Measurements from ENCODE around the gene CDC42EP4. TPM values are rescaled to one million over a fixed set of nuclear protein-coding genes. Genes with fewer than 3 reads are reported as not detected.

The CDC42EP4 gene
- total RNA-seq, 1 donor from 2014 or later = 115 TPM

GRCh38 chr17:73279704-73280103 is 32.1 kb downstream of the CDC42EP4 start:
- TF ChIP-seq CTCF (conservative IDR thresholded peaks at IDR 0.05; ENCODE audit: low read depth, low read length) = no peak
- DNase-seq (ENCODE audit: low read depth) = no peak
- no peak overlapping the region for H3K4me3 ChIP-seq (ENCODE audit: low read depth, low read length)

- H3K4me3 ChIP-seq (ENCODE audit: low read depth, low read length) = no peak overlapping the region
- no peak for TF ChIP-seq CTCF (conservative IDR thresholded peaks at IDR 0.05; ENCODE audit: low read depth, low read length)
- DNase-seq (ENCODE audit: low read depth) = no peak
These were observed 33.0 kb downstream of the CDC42EP4 start for GRCh38 chr17:73278465-73279453.

GRCh38 chr17:73278049-73278464 is 33.7 kb downstream of the CDC42EP4 start:
- TF ChIP-seq CTCF (conservative IDR thresholded peaks at IDR 0.05; ENCODE audit: low read depth, low read length) = no peak
- DNase-seq (ENCODE audit: low read depth) = no peak
- H3K4me3 ChIP-seq (ENCODE audit: low read depth, low read length) = no peak overlapping the region

- TF ChIP-seq CTCF (conservative IDR thresholded peaks at IDR 0.05; ENCODE audit: low read depth, low read length) = no peak
- no peak for DNase-seq (ENCODE audit: low read depth)
- H3K4me3 ChIP-seq (ENCODE audit: low read depth, low read length) = no peak overlapping the region
These were observed 37.3 kb downstream of the CDC42EP4 start for GRCh38 chr17:73274490-73274889.

- DNase-seq (ENCODE audit: low read depth) = no peak
- H3K4me3 ChIP-seq (ENCODE audit: low read depth, low read length) = no peak overlapping the region
- no peak for TF ChIP-seq CTCF (conservative IDR thresholded peaks at IDR 0.05; ENCODE audit: low read depth, low read length)
These were observed 38.9 kb downstream of the CDC42EP4 start for GRCh38 chr17:73272906-73273218.

- no peak for DNase-seq (ENCODE audit: low read depth)
- no peak overlapping the region for H3K4me3 ChIP-seq (ENCODE audit: low read depth, low read length)
- TF ChIP-seq CTCF (conservative IDR thresholded peaks at IDR 0.05; ENCODE audit: low read depth, low read length) = no peak
These were observed 40.7 kb downstream of the CDC42EP4 start for GRCh38 chr17:73271072-73271471.

- TF ChIP-seq CTCF (conservative IDR thresholded peaks at IDR 0.05; ENCODE audit: low read depth, low read length) = no peak
- H3K4me3 ChIP-seq (ENCODE audit: low read depth, low read length) = no peak overlapping the region
- no peak for DNase-seq (ENCODE audit: low read depth)
These were observed 42.0 kb downstream of the CDC42EP4 start for GRCh38 chr17:73269791-73270190.
